Measurements from ENCODE around the gene ZBTB33. TPM values are rescaled to one million over a fixed set of nuclear protein-coding genes. Genes with fewer than 3 reads are reported as not detected.

ZBTB33 gene
- total and polyA plus RNA-seq, 2 experiments from 2014 or later = 3.9 to 14.0 TPM

DNA sequence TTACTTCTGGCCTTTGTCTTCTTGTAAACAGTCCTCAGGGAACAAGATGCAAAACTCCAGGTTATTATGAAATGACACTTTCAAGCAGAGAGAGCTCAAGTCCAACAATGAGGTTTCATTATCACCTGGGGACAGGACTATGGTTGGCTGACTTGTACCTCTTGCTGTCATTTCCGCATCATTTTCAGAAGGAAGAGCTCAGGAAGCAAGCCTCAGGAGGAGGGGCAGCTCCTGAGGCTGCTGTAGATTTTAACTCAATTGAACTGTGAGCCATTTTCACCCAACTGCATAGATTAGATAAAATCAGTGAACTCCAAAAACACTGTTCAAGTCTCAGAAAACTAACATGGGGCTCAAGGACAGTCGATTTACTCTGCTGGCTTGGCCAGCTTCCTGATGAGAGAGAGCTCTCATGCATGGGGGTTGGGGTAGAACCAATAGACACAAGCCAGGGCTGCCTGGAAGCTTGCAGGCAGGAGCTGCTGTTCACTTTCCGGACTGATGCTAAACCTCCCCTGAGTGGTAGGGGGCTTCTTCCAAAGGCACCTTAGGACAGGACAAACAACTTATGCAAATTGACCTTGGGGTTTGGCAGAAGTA is 37.0 kb downstream of the ZBTB33 start:
- Histone ChIP-seq H3K79me2 (replicated peaks; ENCODE audit: insufficient read depth) (no peaks in the 10 kb centered on the region), H3K4me3 (no peak overlapping the region), H3K27me3 (ENCODE audit: insufficient read depth) (no peaks in the 10 kb centered on the region), H3F3A (replicated peaks; ENCODE audit: low read depth) (no peaks in the 10 kb centered on the region), H4K20me1 (replicated peaks; ENCODE audit: insufficient read depth) (no peaks in the 10 kb centered on the region), H3K27ac (ENCODE audit: low read depth) (no peak overlapping the region), H3K36me3 (ENCODE audit: insufficient read depth) (no peaks in the 10 kb centered on the region), H3K9me2 (ENCODE audit: insufficient read depth) (no peaks in the 10 kb centered on the region), H2AFZ (no peak overlapping the region), H3K4me1 (ENCODE audit: insufficient read depth) (no peaks in the 10 kb centered on the region), H3K4me2 (no peak overlapping the region)
- H3K27me3 Mint-ChIP-seq (ENCODE audit: insufficient read depth, low read depth, poor library complexity) = peaks cover 3% of the 10 kb centered on the region
- H3K27ac Mint-ChIP-seq = no peak overlapping the region
- ATAC-seq (no peak), DNase-seq (ENCODE audit: low spot score) (no peak)
- H3K9me3 Mint-ChIP-seq = no peaks in the 10 kb centered on the region
- TF ChIP-seq EZH2phosphoT487 (IDR thresholded peaks at IDR 0.05; ENCODE audit: unreplicated experiment) (no peak), NANOG (IDR thresholded peaks at IDR 0.05; ENCODE audit: borderline replicate concordance) (no peak), ZNF114 (CRISPR knock-in tag; IDR thresholded peaks at IDR 0.05) (no peak), JUNB (IDR thresholded peaks at IDR 0.05; ENCODE audit: unreplicated experiment) (no peak), ZNF331 (CRISPR knock-in tag; IDR thresholded peaks at IDR 0.05; ENCODE audit: low read depth) (no peak), POLR2AphosphoS5 (IDR thresholded peaks at IDR 0.05; ENCODE audit: low read depth) (no peak), CREB1 (CRISPR knock-in tag; IDR thresholded peaks at IDR 0.05; ENCODE audit: low read depth) (no peak), EZH2 (IDR thresholded peaks at IDR 0.05; ENCODE audit: low read depth, unreplicated experiment) (no peak)
- TF ChIP-seq, protein P1, sequence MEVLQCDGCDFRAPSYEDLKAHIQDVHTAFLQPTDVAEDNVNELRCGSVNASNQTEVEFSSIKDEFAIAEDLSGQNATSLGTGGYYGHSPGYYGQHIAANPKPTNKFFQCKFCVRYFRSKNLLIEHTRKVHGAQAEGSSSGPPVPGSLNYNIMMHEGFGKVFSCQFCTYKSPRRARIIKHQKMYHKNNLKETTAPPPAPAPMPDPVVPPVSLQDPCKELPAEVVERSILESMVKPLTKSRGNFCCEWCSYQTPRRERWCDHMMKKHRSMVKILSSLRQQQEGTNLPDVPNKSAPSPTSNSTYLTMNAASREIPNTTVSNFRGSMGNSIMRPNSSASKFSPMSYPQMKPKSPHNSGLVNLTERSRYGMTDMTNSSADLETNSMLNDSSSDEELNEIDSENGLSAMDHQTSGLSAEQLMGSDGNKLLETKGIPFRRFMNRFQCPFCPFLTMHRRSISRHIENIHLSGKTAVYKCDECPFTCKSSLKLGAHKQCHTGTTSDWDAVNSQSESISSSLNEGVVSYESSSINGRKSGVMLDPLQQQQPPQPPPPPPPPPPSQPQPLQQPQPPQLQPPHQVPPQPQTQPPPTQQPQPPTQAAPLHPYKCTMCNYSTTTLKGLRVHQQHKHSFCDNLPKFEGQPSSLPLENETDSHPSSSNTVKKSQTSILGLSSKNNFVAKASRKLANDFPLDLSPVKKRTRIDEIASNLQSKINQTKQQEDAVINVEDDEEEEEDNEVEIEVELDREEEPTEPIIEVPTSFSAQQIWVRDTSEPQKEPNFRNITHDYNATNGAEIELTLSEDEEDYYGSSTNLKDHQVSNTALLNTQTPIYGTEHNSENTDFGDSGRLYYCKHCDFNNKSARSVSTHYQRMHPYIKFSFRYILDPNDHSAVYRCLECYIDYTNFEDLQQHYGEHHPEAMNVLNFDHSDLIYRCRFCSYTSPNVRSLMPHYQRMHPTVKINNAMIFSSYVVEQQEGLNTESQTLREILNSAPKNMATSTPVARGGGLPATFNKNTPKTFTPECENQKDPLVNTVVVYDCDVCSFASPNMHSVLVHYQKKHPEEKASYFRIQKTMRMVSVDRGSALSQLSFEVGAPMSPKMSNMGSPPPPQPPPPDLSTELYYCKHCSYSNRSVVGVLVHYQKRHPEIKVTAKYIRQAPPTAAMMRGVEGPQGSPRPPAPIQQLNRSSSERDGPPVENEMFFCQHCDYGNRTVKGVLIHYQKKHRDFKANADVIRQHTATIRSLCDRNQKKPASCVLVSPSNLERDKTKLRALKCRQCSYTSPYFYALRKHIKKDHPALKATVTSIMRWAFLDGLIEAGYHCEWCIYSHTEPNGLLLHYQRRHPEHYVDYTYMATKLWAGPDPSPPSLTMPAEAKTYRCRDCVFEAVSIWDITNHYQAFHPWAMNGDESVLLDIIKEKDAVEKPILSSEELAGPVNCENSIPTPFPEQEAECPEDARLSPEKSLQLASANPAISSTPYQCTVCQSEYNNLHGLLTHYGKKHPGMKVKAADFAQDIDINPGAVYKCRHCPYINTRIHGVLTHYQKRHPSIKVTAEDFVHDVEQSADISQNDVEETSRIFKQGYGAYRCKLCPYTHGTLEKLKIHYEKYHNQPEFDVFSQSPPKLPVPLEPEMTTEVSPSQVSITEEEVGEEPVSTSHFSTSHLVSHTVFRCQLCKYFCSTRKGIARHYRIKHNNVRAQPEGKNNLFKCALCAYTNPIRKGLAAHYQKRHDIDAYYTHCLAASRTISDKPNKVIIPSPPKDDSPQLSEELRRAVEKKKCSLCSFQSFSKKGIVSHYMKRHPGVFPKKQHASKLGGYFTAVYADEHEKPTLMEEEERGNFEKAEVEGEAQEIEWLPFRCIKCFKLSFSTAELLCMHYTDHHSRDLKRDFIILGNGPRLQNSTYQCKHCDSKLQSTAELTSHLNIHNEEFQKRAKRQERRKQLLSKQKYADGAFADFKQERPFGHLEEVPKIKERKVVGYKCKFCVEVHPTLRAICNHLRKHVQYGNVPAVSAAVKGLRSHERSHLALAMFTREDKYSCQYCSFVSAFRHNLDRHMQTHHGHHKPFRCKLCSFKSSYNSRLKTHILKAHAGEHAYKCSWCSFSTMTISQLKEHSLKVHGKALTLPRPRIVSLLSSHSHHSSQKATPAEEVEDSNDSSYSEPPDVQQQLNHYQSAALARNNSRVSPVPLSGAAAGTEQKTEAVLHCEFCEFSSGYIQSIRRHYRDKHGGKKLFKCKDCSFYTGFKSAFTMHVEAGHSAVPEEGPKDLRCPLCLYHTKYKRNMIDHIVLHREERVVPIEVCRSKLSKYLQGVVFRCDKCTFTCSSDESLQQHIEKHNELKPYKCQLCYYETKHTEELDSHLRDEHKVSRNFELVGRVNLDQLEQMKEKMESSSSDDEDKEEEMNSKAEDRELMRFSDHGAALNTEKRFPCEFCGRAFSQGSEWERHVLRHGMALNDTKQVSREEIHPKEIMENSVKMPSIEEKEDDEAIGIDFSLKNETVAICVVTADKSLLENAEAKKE (CRISPR knock-in tag; IDR thresholded peaks at IDR 0.05) = no peak
- TF ChIP-seq, protein P2, sequence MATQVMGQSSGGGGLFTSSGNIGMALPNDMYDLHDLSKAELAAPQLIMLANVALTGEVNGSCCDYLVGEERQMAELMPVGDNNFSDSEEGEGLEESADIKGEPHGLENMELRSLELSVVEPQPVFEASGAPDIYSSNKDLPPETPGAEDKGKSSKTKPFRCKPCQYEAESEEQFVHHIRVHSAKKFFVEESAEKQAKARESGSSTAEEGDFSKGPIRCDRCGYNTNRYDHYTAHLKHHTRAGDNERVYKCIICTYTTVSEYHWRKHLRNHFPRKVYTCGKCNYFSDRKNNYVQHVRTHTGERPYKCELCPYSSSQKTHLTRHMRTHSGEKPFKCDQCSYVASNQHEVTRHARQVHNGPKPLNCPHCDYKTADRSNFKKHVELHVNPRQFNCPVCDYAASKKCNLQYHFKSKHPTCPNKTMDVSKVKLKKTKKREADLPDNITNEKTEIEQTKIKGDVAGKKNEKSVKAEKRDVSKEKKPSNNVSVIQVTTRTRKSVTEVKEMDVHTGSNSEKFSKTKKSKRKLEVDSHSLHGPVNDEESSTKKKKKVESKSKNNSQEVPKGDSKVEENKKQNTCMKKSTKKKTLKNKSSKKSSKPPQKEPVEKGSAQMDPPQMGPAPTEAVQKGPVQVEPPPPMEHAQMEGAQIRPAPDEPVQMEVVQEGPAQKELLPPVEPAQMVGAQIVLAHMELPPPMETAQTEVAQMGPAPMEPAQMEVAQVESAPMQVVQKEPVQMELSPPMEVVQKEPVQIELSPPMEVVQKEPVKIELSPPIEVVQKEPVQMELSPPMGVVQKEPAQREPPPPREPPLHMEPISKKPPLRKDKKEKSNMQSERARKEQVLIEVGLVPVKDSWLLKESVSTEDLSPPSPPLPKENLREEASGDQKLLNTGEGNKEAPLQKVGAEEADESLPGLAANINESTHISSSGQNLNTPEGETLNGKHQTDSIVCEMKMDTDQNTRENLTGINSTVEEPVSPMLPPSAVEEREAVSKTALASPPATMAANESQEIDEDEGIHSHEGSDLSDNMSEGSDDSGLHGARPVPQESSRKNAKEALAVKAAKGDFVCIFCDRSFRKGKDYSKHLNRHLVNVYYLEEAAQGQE (IDR thresholded peaks at IDR 0.05; ENCODE audit: unreplicated experiment) = no peak
- TF ChIP-seq, protein P3, sequence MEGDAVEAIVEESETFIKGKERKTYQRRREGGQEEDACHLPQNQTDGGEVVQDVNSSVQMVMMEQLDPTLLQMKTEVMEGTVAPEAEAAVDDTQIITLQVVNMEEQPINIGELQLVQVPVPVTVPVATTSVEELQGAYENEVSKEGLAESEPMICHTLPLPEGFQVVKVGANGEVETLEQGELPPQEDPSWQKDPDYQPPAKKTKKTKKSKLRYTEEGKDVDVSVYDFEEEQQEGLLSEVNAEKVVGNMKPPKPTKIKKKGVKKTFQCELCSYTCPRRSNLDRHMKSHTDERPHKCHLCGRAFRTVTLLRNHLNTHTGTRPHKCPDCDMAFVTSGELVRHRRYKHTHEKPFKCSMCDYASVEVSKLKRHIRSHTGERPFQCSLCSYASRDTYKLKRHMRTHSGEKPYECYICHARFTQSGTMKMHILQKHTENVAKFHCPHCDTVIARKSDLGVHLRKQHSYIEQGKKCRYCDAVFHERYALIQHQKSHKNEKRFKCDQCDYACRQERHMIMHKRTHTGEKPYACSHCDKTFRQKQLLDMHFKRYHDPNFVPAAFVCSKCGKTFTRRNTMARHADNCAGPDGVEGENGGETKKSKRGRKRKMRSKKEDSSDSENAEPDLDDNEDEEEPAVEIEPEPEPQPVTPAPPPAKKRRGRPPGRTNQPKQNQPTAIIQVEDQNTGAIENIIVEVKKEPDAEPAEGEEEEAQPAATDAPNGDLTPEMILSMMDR (conservative IDR thresholded peaks at IDR 0.05; ENCODE audit: low read depth in 2 of 2) = no peak
- no peaks in the 10 kb centered on the region; the same call in 2 of the 3 replicates for H3K36me3 Mint-ChIP-seq (ENCODE audit: low read depth)
- peaks cover 15% of the 10 kb centered on the region; the same call in 2 of the 3 replicates for H3K4me1 Mint-ChIP-seq
- H3K4me3 Mint-ChIP-seq = no peak overlapping the region

All from GM23338 (cell line).